Cerebellar nuclear complex (tissue), 1 donor: Measurements from ENCODE around the gene MPRIP.

Source experiments
- DNase-seq, 2 experiments: peaks; one replicate each; lab custom pipeline; 2025; lab: John Stamatoyannopoulos, UW

MPRIP gene

GRCh38 chr17:17109256-17109655, 67.0 kb downstream of the MPRIP start:
- peak in 1 of 2 experiments; percentile 44 for DNase-seq

DNA sequence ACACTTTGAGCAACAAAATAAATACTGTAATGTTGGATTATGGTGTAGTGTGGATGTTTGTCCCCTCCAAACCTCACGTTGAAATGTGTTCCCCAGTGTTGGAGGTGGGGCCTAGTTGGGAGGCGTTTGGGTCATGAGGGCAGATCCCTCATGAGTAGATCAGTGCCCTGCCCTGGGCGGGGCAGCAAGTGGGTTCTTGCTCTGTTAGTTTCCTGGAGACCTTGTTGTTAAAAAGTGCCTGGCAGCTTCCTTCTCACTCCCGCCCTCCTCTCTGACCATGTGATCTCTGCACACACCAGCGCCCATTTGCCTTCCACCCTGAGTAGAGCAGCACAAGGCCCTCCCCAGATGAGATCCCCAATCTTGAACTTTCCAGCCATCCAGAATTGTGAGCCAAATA, 67.7 kb downstream of the MPRIP start:
- DNase-seq = no peak

GRCh38 chr17:17110520-17110919, 68.3 kb downstream of the MPRIP start:
- no peak for DNase-seq

DNA sequence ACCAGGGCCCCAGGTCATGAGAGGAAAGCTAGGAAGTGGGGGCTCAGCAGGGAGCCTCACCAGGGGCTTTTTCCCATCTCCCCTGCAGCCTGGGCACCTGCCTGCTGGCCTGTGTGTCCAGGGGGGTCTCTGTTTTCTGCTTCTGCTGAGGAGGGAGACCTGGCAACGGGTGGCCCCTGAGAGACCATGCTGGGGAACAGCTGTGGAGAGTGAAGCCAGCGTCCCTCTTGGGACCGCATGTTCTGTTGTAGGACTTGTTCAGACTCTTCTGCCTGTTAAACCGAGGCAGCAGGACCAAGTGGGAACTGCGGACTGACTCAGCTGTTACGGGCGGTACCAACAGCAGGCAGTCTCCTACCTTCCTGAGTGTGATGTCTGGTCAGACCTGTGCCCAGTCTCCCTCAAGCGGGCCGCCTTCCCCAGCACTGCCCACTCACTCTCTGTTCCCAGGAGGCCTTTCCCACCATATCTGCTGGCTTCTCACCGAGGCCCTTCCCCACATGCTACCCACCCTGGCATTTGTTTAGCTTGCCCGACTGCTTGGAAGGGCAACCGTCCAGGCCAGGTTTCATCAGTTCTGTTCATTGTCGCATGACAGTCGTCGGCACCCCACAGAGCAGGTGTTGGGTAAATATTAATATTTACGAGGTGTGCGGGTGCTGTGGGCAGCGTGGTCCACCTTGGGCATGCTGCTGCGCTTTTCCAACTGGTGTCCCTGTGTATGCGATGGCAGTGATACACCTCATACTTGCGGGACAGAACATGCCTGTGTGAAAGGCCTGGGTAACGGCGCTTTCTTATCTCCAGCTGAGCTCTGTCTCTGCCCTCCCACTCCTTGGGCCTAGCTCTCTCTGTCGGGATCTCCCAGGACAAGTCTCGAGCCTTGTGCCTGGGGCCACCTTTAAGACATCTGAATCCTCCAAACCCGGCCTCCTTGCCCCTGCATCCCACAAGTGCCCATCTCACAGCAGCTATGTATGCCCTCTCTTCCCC, 69.4 kb downstream of the MPRIP start:
- DNase-seq = no peak

- no peak for DNase-seq
Measured at GRCh38 chr17:17112628-17113200, 70.5 kb downstream of the MPRIP start.

DNA sequence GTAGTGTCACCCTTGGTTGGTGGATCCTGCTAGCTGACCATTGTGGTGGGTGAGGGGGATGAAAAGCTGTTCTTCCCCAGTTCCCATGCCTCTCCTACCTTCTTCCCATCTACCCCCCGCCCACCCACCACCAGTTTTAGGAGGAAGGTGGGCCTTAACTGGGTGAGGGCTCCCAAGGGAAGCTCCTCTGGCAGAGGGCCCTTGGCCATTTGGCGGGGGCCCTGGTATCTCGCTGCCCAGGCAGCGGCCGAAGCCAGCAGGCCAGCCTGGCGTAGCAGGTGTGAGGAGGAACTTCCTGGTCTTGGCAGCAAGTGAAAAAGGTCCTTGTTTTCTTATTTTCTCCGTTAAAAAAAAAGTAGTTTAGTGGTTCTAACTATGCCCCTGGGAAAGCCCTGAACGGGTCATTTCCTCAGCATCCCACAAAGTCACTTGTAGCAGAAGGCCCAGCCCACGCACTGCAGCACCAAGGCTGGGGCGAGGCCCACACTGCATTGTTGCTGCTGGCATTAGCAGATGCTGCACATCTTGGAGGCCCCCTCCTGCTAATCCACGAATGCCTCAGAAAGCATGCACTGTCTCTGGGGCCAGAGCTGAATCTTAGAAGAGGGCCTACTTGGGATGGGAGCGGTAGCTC, 72.5 kb downstream of the MPRIP start:
- DNase-seq = no peak

DNA sequence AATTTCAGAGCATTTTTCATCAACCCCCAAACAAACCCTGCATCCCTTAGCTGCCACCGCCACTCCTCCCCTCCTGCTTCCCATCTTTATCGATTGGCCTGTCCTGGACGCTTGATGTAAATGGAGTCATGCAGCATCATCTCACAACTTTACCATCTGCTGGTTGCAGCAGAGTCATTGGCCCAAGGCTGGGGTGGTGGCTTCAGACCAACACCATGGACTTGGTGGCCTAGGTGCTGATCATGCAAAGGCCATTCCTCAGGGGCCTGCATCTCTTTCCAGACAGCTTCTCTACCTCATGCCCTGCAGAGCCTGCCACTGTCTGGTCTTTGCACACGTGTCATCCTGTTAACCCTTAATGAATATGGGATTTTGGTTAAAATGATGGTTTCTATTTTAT, 73.4 kb downstream of the MPRIP start:
- no peak for DNase-seq

DNA sequence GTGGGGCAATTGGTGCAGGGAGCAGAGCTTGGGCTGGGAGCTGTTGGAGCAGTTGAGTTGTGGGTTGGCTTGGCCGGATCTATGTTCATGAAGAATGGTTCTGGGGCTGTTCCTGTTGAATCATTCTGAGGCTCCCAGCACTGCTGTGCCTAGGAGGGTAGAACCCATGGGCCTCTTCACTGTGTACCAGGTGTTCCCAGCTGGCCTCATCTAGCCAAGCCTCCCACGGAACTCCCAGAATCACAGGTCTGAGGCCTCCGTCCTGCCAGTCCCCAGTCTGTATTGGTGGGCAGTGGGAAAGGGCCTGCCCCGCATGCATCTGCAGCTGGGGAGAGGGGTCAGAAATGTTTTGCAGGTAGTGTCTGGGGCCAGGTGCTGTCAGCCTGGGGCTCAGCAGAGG, 74.1 kb downstream of the MPRIP start:
- DNase-seq = no peak

GRCh38 chr17:17117923-17118322, 75.7 kb downstream of the MPRIP start:
- no peak for DNase-seq

GRCh38 chr17:17118399-17118798, 76.1 kb downstream of the MPRIP start:
- no peak for DNase-seq

DNA sequence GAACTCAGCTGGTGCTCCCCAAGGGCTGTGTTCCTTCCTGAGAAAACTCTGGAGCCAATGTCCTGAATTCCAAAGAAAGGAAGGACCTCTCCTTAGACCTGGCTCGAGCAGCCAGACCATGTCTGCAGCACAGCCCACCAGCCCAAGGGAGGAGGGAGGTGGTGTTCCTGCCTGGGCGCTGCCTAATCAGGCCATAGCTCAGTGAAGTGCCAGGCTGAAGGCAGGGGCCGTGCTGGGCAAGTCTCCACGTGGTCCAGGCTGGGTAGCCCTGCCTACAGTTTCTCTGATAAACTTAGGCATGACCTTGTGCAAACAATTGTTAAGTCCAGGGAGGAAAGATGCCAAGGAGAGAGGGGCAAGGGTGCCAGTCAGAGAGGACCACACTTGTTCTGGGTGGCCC, 76.8 kb downstream of the MPRIP start:
- DNase-seq = no peak

DNA sequence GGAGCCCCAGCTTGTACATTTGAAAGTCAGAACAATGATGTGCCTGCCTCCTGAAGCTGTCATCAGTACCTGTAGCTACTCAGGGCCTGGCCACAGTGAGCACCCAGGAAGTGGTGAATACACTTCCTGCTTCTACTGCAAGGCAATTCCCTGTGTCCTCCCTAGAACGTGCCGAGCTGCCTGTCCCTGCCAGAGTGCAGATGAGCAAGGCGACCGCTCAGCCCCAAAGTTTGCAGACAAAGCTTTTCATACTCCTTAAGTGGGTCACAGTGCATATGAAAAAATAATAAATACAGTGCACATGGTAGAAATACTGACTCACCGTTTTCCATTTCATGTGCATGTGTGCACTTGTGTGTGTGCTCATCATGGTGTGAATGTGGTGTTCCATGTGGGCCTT, 77.3 kb downstream of the MPRIP start:
- no peak for DNase-seq

- no peak for DNase-seq
Measured at GRCh38 chr17:17120294-17120693, 78.0 kb downstream of the MPRIP start.

GRCh38 chr17:17120701-17121100, 78.4 kb downstream of the MPRIP start:
- no peak for DNase-seq

- DNase-seq = no peak
Measured at GRCh38 chr17:17121162-17121561, 78.9 kb downstream of the MPRIP start.

- no peak for DNase-seq
Measured at GRCh38 chr17:17122781-17123483, 80.7 kb downstream of the MPRIP start.

- DNase-seq = no peak
Measured at GRCh38 chr17:17124341-17124740, 82.1 kb downstream of the MPRIP start.

DNA sequence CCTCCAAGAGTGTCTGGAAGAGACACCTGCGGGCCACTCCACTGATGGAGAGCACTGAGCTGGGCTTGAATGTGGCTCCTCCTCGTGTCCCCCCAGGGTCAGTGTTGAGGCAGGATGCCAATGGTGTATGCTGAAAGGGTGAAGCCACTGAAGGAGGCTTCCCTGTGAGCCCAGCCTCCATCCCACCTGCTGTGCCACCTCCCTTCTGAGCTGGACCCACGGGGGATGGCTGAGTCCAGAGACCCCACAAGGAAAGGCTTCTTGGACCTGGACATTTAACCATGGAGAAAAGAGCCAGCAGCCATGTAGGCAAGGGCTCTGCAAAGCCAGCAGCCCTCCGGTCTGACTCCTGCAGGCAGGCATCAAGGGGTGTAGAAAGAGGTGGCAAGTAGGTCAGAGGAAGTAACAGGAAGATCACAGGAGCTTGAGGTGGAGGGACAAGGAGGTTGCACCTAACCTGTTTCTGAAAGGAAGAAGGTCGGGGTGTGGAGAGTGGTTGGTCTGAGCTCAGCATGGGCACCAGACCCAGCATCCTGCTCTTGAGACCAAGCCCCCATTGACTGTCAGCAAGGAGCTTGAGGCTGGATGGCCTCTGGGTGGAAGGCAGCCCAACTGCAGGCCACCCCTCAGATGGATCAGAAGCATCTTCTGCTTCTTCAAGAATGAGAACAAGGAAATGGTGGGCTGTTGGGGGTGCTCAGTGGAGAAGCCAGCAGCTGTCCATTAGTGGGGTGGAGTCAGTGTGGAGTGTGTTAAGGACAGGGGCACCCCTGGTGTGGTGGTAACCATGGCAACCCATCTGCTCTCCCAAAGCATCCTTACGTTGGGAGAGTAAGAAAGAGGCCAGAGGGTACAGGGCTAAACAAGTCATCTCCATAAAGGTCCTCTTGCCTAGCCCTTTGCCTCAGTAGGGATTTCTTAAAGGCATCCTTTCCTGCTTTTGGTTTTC, 83.2 kb downstream of the MPRIP start:
- DNase-seq = peak in 1 of 2 experiments; percentile 26

DNA sequence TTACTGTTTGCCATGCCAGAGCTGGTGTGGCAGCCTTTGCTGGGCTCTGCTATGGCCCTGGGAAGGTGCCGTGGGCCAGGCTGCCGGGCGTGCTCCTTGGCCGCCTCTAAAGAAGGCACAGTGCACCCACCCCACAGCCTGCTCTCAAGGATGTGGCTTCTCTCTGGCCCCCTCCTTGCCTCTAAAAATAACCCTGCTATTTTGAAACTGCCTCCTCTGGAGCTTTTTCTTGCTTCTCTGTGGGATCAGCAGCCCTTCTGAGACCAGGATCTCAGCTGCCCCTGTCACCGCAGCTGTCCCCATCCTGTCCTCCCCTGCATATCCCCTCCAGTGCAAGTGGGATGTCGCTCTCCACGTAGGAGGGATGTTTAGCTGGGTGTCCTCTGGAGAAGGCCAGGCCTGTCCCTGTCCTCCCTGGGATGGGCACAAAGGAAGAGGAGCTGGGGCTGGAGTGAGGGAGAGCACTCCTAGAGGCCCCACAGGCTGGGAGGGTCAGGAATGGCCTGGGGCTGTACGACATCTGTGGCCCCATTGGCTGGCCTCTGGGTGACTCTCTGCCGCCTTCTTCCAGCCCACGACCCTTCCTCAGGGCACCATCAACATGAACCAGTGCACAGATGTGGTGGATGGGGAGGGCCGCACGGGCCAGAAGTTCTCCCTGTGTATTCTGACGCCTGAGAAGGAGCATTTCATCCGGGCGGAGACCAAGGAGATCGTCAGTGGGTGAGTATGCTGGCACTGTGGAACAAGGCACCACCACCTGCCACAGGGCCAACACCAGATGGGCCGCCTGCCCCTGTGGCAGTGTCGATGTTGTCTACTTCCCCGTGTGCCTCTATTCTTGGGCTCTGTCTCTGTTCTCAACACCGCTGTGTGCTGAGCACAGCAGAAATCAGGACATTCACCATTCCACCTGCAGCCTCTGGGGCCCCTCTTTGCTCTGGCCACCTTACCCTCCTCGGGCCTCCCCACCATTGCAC, 84.2 kb downstream of the MPRIP start:
- DNase-seq = peak in 1 of 2 experiments; percentile 23

- DNase-seq = no peak
Measured at GRCh38 chr17:17127156-17127555, 84.9 kb downstream of the MPRIP start.
